DMS153 (cell line): ENCODE data around the gene HS6ST3.
"Not testable (repeated sequence)": the region's sequence is repeated elsewhere in the genome, so short reads cannot be mapped to it uniquely, and the experiment has no call there.

Source experiments
- DNase-seq: peaks from one replicate; lab custom pipeline; 2025; lab: John Stamatoyannopoulos, UW

HS6ST3 gene

GRCh38 chr13:96730676-96731075 lies 640.8 kb downstream of the HS6ST3 start:
- no peak for DNase-seq

DNA sequence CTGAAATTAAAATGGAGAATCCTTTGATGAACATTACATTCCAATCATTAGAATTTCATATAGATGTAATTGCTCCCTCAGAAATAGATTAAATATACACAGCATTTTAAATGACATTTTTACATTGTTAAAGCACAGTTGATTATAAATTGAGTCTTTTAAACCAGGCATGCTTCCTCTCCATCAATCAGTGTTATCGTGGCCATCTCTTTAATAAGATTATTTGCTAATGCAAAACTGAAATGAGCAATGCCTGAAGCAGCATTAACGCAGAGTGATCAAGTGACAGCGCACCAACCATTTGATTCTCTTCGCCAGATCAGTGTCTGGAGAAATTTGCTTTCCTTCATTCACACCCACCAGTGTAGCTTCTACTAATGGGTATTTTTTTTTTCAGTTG lies 644.6 kb downstream of the HS6ST3 start:
- no peak for DNase-seq

DNA sequence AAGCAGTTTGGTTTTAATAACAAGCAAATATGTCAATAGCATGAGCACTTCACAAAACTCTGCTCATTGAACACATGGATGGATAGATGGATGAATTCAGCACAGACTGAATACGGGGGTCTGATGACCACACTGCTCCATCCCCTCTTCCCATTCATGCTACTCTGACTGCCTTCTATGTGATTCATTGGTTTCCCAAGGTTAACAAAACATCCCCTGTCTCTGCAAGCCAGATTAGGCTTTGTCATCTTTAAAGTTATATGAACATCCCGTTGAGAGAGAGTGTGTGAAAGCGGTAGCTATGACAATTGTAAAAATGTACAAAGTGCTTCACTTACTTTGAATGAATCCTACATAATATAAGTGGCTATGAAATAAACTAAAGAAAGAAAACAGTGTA lies 651.9 kb downstream of the HS6ST3 start:
- DNase-seq, result no peak

DNA sequence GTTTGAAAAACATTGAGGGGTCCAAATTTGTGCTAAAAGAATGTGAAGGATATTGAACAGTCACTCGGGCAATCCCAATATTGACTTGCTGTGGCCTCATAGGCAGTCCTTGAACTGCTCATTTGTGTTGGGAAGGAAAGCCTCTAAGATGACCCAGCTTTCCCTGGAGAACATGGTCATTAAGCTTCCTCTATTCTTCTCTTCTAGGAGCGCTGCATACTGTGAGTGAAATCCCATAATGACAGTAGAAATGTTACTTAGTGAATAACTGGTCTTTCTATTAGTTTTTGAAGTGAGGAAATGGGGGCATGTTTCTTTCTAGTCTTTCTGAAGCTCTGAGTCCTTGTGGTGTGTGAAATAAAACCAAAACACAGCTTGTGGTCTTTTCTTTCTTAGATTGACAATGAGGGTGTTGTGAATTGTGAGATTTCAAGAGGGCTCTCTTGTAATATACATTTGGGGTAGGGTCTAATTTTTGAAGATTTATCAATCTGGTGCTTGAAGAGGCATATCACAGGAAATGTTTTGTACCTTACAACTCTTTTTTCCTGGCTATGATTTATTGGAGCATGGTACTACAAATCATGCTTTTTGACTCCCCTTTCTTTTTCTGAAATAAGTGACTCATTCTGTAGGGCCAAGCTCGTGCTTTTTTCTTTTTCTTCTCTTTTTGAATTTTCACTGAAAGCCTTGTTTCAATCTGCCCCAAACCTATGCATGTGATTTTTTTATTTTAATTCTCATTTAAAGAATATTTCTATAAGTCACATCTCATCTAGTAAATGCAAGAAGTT lies 653.6 kb downstream of the HS6ST3 start:
- DNase-seq, result no peak

- DNase-seq, result no peak
Measured at GRCh38 chr13:96744367-96745331, 654.7 kb downstream of the HS6ST3 start.

- DNase-seq, result no peak
Measured at GRCh38 chr13:96746886-96747285, 657.0 kb downstream of the HS6ST3 start.

DNA sequence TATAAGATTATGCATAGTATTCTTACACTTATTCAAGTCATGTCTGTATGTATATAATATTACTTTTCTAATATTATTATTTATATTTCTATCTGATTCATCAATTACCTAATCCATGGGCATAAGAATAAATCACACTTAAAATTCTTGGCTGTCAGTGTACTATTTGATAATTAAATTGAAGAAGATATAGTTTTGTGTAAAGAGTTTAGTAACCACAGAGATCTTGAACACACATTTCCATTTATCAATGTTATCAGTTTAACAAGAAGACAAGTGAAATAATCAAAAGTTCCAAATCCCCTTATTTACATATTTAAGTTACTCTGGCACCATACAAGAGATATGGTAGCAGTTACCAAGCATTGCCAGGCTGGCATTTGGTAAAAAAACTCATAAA lies 659.9 kb downstream of the HS6ST3 start:
- no peak for DNase-seq

GRCh38 chr13:96751089-96751488 lies 661.2 kb downstream of the HS6ST3 start:
- no peak for DNase-seq

DNA sequence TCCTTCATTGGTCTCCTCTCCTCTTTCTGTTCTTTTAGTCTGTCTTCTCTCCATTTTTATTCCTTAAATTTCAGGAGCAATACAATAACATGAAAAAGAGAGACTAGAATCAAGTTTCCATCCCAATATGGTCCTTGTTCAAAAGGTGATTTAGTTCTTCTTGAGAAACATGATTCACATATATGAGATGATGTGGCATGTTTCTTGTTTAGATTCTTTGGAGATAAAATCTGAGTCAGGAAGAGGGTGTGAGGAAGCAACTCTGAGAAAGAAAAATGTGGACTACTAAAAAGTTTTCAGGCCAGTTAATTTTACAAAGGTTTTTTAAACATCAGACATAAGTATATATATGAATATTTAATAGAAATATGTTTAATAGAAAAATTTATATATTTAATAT lies 673.0 kb downstream of the HS6ST3 start:
- no peak for DNase-seq

- no peak for DNase-seq
Measured at GRCh38 chr13:96766306-96766705, 676.4 kb downstream of the HS6ST3 start.

GRCh38 chr13:96768524-96768923 lies 678.6 kb downstream of the HS6ST3 start:
- no peak for DNase-seq

GRCh38 chr13:96769874-96770273 lies 680.0 kb downstream of the HS6ST3 start:
- DNase-seq, result peak; percentile 13

DNA sequence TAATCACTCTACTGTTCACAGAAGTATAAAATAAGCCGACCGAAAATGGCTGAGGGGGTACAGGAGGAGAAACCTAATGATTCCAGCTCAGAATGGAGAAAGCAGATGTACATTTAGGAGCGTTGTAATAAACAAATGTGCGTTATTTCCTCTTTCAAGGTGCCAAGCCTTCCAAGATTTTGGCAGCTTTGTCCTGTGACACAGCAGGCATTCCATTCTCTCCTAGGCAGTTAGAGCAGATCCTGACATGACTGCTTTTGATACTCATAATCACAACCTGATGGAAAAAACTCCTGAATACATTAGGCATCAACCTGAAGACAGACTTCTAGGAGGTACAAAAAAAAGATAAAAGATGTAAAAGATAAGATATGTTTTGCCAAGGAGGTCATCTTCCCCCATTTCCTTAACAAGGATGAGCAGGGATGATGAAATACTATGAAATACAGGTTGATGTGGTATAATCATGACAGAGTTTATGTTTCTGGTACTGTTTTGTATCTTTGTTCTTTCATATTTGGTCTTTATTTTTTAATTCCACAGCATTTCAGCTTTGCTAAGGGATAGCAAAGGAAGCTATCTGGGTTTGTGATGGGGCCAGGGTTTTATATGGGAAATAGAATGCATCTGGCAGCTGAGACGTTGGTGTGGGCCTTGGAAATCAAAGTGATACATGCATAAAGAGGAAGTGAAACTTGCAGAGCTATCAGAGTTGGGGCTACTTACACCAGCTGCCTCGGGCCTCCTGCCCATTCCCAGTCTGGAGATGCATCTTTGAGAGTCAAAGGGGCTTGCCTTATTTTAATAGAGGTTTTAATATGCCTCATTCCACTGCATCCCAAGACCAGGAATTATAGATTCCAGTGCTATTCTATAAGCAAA lies 681.8 kb downstream of the HS6ST3 start:
- no peak for DNase-seq

GRCh38 chr13:96772426-96772825 lies 682.5 kb downstream of the HS6ST3 start:
- no peak for DNase-seq

- not testable (repeated sequence) for DNase-seq
Measured at GRCh38 chr13:96778302-96778701, 688.4 kb downstream of the HS6ST3 start.

GRCh38 chr13:96779691-96780090 lies 689.8 kb downstream of the HS6ST3 start:
- no peak for DNase-seq

- DNase-seq, result no peak
Measured at GRCh38 chr13:96780105-96780504, 690.2 kb downstream of the HS6ST3 start.

GRCh38 chr13:96781141-96781540 lies 691.2 kb downstream of the HS6ST3 start:
- DNase-seq, result no peak

GRCh38 chr13:96782186-96782585 lies 692.3 kb downstream of the HS6ST3 start:
- DNase-seq, result no peak

- DNase-seq, result no peak
Measured at GRCh38 chr13:96783057-96783456, 693.1 kb downstream of the HS6ST3 start.

DNA sequence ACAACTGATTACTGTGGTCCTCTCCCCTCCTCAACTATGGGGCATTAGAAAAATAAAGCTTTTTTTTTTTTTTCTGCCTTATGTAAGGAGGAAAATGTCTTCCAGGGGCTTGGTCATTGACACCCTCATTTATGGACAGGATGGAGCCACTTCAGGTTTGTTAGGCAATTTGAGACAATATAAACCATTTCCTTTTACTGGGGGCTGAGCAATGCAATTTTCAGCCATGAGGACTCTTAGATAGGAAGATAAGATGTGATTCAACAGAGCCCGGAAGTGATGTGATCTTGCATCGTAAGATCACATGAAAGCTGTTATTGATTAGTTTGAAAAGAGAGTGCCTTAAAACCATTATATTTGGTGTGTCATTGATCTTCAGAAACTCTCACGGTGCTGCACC lies 693.6 kb downstream of the HS6ST3 start:
- peak; percentile 16 for DNase-seq

- DNase-seq, result no peak
Measured at GRCh38 chr13:96785986-96786385, 696.1 kb downstream of the HS6ST3 start.
